IPS DF 6.9 (cell line): Measurements from ENCODE around the gene PREP.

Experiments
- DNase-seq: peaks from one replicate; pipeline ENCODE4 v3.0.0-alpha.2; 2013; ENCODE audit warnings: low read depth, low spot score
- H3K27ac ChIP-seq: one replicate; pipeline ENCODE4 v1.5.1; 2013; ENCODE audit warnings: low read length, control low read depth
- H3K27me3 ChIP-seq: 2 replicates; pipeline ENCODE4 v1.6.1; 2013; ENCODE audit warnings: mild to moderate bottlenecking, low read length; ENCODE audit not compliant: control insufficient read depth, insufficient read depth
- H3K36me3 ChIP-seq: 2 replicates; pipeline ENCODE4 v1.6.1; 2013; ENCODE audit warnings: low read length; ENCODE audit not compliant: control insufficient read depth, insufficient read depth
- H3K4me1 ChIP-seq: 2 replicates; pipeline ENCODE4 v1.6.1; 2013; ENCODE audit warnings: low read length; ENCODE audit not compliant: control insufficient read depth, insufficient read depth
- H3K4me3 ChIP-seq: 2 replicates; pipeline ENCODE4 v1.5.1; 2013; ENCODE audit warnings: mild to moderate bottlenecking, low read length
- H3K9me3 ChIP-seq: 2 replicates; pipeline ENCODE4 v1.6.1; 2013; ENCODE audit warnings: low read length, inconsistent platforms; ENCODE audit not compliant: control insufficient read depth, insufficient read depth
- WGBS: extraction: QIAGEN DNeasy Blood & Tissue Kit; methylation state at CpG from one replicate; pipeline ENCODE4 v1.1.7; 2013; ENCODE audit warnings: mixed read lengths, missing lambda C conversion rate; ENCODE audit not compliant: insufficient read length, insufficient coverage; 5-methylcytosine and 5-hydroxymethylcytosine counted together

PREP gene

GRCh38 chr6:105275542-105275941 lies 127.3 kb downstream of the PREP start:
- Histone ChIP-seq H3K36me3 (peaks cover 7% of the 10 kb centered on the region; the same call in 1 of the 2 replicates), H3K4me1 (no peaks in the 10 kb centered on the region), H3K27me3 (no peaks in the 10 kb centered on the region), H3K27ac (no peak overlapping the region), H3K4me3 (no peak overlapping the region), H3K9me3 (no peaks in the 10 kb centered on the region)
- DNase-seq = no peak
- no CpG with 5 or more reads among the region's 2 CpGs for WGBS

GRCh38 chr6:105274678-105275077 lies 128.2 kb downstream of the PREP start:
- no CpG with 5 or more reads among the region's 4 CpGs for WGBS
- DNase-seq = no peak
- no peaks in the 10 kb centered on the region for H3K4me1 ChIP-seq
- no peaks in the 10 kb centered on the region for H3K9me3 ChIP-seq
- peaks cover 7% of the 10 kb centered on the region; the same call in 1 of the 2 replicates for H3K36me3 ChIP-seq
- no peak overlapping the region for H3K27ac ChIP-seq
- no peak overlapping the region for H3K4me3 ChIP-seq
- no peaks in the 10 kb centered on the region for H3K27me3 ChIP-seq

GRCh38 chr6:105273589-105273988 lies 129.3 kb downstream of the PREP start:
- Histone ChIP-seq H3K4me1 (no peaks in the 10 kb centered on the region), H3K27ac (no peak overlapping the region), H3K27me3 (no peaks in the 10 kb centered on the region), H3K36me3 (peaks cover 7% of the 10 kb centered on the region; the same call in 1 of the 2 replicates), H3K4me3 (no peak overlapping the region), H3K9me3 (no peaks in the 10 kb centered on the region)
- DNase-seq = no peak
- WGBS = no CpG with 5 or more reads among the region's 8 CpGs

DNA sequence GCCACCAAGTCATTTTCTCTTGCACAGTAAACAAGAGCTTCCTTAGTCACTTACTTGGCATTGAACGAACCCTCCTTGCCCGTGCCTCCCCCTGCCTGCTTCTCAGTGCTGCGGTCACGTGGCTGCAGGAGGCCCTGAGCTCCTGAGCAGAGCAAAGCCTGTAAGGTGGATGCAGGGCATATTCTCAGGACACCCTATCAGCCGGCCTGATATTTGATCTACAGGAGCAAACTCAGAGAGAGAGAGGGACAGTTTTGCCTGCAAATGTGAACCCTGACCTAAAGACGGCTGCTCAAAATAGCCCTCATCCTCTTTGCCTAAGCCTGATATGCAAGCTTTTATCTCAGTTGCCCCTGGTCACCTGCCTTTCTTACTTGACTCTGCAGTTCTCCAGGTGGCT lies 130.1 kb downstream of the PREP start:
- DNase-seq = no peak
- H3K36me3 ChIP-seq = no peaks in the 10 kb centered on the region
- no peak overlapping the region for H3K27ac ChIP-seq
- no peak overlapping the region for H3K4me3 ChIP-seq
- H3K4me1 ChIP-seq = no peaks in the 10 kb centered on the region
- no peaks in the 10 kb centered on the region for H3K27me3 ChIP-seq
- H3K9me3 ChIP-seq = no peaks in the 10 kb centered on the region
- WGBS = no CpG with 5 or more reads among the region's 6 CpGs

- H3K4me1 ChIP-seq = no peaks in the 10 kb centered on the region
- no peak overlapping the region for H3K27ac ChIP-seq
- no peaks in the 10 kb centered on the region for H3K27me3 ChIP-seq
- DNase-seq = no peak
- no peaks in the 10 kb centered on the region for H3K36me3 ChIP-seq
- no peaks in the 10 kb centered on the region for H3K9me3 ChIP-seq
- no peak overlapping the region for H3K4me3 ChIP-seq
Measured at GRCh38 chr6:105270511-105270910, 132.4 kb downstream of the PREP start.

DNA sequence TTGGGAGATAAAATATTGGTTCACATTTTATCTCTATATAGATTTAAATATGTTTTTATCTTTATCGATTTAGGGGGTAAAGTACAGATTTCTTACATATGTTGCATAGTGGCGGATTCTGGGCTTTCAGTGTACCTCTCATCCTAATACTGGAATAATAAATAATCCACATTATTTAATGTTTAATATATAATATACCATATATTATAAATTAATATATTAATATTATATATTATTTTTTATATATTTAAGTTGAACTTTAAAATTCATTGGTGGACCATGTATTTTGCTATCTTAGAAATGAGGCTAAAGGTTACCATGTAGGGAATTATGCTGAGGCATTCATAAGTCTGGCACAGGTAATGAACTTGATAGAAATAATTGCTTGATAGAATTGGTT lies 133.5 kb downstream of the PREP start:
- Histone ChIP-seq H3K9me3 (no peaks in the 10 kb centered on the region), H3K27me3 (no peaks in the 10 kb centered on the region), H3K27ac (no peak overlapping the region), H3K36me3 (no peaks in the 10 kb centered on the region), H3K4me1 (no peaks in the 10 kb centered on the region), H3K4me3 (no peak overlapping the region)
- DNase-seq = no peak
- no CpG with 5 or more reads among the region's 2 CpGs for WGBS

GRCh38 chr6:105263685-105264610 lies 138.9 kb downstream of the PREP start:
- Histone ChIP-seq H3K27me3 (no peaks in the 10 kb centered on the region), H3K4me3 (no peak overlapping the region), H3K36me3 (no peaks in the 10 kb centered on the region), H3K27ac (no peak overlapping the region), H3K9me3 (no peaks in the 10 kb centered on the region), H3K4me1 (peaks cover 4% of the 10 kb centered on the region; the same call in 1 of the 2 replicates)
- no peak for DNase-seq
- no CpG with 5 or more reads among the region's 6 CpGs for WGBS

- Histone ChIP-seq H3K9me3 (no peaks in the 10 kb centered on the region), H3K27me3 (no peaks in the 10 kb centered on the region), H3K36me3 (no peaks in the 10 kb centered on the region), H3K4me1 (peaks cover 4% of the 10 kb centered on the region; the same call in 1 of the 2 replicates), H3K4me3 (no peak overlapping the region), H3K27ac (no peak overlapping the region)
- no peak for DNase-seq
- WGBS = no CpG with 5 or more reads among the region's 13 CpGs
Measured at GRCh38 chr6:105259913-105260889, 142.7 kb downstream of the PREP start.

GRCh38 chr6:105258816-105259215 lies 144.1 kb downstream of the PREP start:
- Histone ChIP-seq H3K27ac (no peak overlapping the region), H3K36me3 (no peaks in the 10 kb centered on the region), H3K4me1 (peaks cover 4% of the 10 kb centered on the region; the same call in 1 of the 2 replicates), H3K27me3 (no peaks in the 10 kb centered on the region), H3K9me3 (no peaks in the 10 kb centered on the region), H3K4me3 (no peak overlapping the region)
- no peak for DNase-seq
- no CpG with 5 or more reads among the region's 5 CpGs for WGBS

GRCh38 chr6:105257340-105257739 lies 145.5 kb downstream of the PREP start:
- H3K27me3 ChIP-seq = no peaks in the 10 kb centered on the region
- H3K36me3 ChIP-seq = no peaks in the 10 kb centered on the region
- peaks cover 4% of the 10 kb centered on the region; the same call in 1 of the 2 replicates for H3K4me1 ChIP-seq
- H3K4me3 ChIP-seq = no peak overlapping the region
- H3K27ac ChIP-seq = no peak overlapping the region
- H3K9me3 ChIP-seq = no peaks in the 10 kb centered on the region
- DNase-seq = no peak
